Stimulated activated CD8-positive, alpha-beta memory T cell treated with anti-CD3 and anti-CD28 coated beads, Interleukin-15, amount 100 ng/mL, for 1 hour (primary cell): ENCODE measurements around the gene CCR7.

Source experiments
- DNase-seq: peaks from one replicate; pipeline ENCODE4 v3.0.0-alpha.2; 2020; ENCODE audit warnings: low read depth

CCR7 gene, protein sequence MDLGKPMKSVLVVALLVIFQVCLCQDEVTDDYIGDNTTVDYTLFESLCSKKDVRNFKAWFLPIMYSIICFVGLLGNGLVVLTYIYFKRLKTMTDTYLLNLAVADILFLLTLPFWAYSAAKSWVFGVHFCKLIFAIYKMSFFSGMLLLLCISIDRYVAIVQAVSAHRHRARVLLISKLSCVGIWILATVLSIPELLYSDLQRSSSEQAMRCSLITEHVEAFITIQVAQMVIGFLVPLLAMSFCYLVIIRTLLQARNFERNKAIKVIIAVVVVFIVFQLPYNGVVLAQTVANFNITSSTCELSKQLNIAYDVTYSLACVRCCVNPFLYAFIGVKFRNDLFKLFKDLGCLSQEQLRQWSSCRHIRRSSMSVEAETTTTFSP

DNA sequence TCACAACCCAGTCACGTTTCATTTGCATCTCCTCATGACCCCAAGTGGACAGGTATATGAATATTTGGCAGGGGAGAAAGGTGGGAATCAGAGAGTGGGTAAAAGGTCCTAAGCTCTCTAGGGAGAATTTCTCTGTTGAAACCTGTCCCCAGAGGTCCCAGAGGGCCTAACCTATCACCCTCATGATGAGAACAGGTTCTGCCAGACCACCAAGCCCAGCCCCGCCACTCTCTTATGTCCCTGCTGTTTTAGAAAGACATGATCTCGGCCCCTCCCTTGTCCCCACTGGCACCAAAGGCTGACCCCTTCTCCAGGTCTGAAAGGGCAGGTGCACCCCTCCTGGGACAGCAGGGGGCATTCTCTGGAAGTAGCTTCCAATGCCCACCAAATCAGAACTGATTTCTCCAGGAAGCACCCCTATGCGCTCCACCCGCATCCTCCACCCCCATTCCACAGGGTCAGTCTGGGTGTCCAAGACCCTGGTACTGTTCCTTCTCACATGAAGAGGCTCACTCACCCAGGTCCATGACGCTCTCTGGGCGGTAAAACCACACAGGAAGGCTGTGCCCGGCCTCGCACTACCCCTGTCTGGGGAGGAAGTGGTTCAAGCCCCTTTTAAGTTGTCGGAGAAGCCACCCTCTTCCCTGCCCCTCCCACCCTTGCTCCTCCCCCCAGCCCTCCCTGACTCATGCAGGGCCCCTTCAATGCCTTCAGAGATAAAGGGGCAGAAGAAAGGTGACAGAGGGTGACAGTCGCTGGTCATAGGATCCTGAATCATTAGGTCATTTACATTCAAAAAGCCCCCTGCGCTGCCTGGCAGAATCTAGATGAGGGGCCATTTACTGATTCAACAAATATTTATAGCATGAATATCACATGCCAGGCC is at the start of gene CCR7:
TSS of gene CCR7 (minus strand) at position 590 of the 886 bp plus-strand sequence. CDS start at position 527, 63 bp downstream.
- DNase-seq, result peak; percentile 71

DNA sequence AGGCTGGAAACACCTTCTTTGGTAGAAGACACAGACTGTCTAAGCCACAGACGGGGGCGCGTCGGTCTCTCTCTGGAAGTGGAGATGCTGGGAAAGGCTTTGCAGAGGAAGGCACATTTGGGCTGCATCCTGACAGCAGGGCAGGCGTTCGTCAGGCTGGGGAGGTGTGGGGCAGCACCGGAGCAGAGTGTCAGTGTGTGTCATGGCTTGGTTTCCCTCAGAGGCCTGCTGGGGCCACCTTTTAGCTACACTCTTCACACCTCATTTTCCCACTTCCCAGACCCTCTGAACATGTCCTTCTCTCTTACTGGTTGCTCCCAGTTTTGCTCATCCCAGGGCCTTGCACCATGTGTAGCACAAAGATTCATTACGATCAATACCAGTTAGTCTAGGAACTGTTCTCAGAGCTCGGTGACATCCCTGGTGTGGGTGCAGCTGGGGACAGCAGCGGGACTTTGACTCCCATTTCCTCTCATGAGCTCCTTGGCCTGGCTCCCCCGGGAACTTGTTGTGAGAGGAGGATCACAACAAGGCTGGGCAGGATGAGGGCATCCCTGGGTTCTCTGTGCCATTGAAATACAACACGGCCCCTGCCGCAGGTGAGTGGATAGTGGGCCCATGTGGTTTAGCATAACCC is 49.3 kb upstream of the CCR7 start:
- no peak for DNase-seq

DNA sequence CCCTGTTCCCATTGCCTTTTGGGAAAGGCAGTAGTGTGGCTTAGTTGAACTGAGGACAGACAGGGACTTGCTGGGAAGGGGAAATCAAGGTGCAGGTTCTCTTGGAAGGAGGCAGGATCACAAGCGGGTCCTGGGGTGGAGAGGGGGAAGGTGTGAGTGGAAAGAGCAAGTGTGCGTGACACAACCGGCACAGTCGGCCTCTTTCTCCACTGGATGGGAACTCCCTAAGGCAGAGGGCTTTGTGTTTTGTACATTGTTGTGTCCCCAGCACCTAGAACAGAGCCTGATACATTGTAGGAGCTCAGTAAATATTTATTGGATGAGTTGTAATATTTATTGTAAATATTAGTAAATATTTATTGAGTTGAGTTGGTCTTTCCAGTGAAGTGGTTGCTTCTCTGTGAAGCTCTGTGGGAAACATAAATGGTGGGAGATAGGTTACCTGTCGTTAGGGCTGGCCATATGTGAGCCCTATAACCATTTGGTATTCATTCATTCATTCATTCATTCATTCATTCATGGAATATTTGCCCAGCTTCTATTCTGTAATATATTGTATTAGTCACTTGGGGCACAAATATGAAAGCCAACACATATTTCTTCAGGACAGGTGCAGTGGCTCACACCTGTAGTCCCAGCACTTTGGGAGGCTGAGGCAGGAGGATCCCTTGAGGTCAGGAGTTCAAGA is 48.3 kb upstream of the CCR7 start:
- DNase-seq, result no peak

DNA sequence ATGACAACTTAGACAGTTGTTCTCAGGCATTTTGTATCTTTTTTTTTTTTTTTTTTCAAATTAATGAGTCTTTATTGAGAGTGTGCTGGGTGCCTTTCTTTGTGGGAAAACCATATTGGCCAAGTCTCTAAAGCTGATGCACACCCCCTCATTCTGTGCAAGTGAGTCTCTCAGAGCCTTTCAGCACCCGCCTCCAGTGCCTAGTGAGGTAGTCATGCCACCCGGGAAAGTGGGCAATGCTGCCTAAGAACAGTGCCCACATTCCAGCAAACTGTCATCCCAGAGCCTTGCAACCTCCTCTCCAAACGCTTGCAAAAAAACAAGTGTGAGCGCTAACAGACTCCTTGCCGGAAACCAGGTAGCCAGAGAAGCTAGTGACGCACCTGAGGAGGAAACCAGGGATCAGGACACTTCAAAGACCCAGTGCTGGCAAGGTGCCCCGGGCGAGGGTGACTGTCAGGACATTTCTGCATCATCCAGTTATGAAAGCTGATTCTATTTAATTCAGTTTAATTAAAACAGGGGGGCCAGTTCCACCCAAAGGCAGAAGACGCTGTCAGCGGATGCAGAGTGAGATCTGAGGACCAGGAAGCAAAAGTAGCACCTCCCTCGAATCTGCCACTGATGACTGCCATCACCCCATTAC is 47.5 kb upstream of the CCR7 start:
- DNase-seq, result peak; percentile 38

GRCh38 chr17:40611840-40612474 is 46.7 kb upstream of the CCR7 start:
- DNase-seq, result no peak

GRCh38 chr17:40610359-40610758 is 45.1 kb upstream of the CCR7 start:
- no peak for DNase-seq

DNA sequence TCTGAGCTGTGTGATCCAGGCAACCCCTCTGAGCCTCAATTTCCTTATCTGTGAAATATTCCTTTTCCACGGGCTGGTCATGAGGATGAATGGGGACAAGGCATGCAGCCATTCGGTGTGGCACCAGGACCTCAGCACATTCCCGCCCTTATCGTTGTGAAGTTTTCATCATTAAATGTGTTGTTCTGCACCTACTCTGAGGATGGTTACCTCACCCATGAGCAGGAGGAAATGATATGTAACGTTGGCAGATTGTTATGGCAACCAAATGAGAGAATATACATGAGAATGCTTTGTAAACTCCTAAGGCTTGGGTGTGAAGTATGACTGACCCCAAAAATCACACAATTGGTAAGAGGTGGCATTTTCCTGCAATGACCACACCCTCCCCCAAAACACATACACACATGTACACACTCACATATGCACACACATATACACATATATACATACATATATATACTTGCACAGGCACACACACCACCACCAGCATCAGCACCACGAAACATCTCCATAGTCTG is 42.8 kb upstream of the CCR7 start:
- DNase-seq, result no peak

DNA sequence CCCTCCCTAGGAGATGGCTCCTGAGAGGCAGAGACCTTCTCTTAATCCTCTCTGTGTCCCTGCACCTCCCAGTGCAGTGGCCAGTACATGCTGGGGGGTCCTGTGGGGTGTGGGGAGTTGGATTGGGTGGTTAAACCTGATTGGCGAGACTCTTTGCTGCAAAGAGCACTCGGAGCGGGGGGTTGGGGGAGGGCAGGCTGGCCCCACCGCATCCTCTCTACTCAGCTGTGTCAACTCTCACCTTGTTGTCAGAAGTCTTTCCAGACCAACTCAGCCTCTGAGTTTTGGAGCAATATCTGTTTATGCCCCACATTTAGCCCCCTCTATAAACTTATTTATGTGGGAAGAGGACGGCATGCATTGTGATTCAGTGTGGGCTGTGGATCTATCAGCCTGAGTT is 42.4 kb upstream of the CCR7 start:
- no peak for DNase-seq

DNA sequence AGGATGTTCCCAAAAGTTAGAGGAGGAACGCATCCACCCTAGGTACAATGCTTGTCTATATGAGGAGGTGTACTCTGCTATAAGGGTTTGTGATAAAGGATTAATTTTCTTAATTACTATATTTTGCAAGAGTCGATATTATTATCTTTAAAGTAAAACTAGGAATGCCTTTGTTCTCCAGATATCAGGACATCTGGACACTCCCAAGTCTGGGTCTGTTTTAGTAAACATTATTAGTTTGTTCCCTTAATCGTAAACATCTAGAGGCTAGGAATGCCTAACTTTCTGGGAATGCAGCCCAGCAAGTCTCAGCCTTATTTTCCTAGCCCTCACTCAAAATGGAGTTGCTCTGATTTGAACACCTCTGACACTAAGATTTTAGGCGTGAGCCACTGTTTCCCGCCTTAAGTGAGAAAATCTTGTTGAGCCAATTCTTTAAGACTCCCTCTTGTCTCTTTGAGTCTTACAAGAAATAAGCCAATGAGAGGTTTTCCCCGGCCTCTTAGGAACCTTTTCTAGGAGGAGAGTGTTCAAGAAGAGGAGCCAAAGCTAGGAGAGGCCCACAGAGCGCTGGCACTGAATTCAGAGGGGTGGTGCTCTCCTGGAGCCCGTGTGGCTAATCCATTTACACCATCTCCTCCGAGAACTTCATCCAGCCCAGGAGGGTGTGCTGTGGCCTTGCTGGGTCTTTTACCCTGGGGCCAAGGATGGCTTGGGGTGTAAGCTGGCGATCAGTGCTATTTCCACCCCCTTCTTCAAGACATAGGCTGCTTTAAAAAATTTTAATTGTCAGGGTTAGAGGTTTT is 41.5 kb upstream of the CCR7 start:
- DNase-seq, result no peak

- DNase-seq, result no peak
Observed at GRCh38 chr17:40605306-40605705, 40.0 kb upstream of the CCR7 start.

GRCh38 chr17:40604327-40605080 is 39.2 kb upstream of the CCR7 start:
- DNase-seq, result no peak

DNA sequence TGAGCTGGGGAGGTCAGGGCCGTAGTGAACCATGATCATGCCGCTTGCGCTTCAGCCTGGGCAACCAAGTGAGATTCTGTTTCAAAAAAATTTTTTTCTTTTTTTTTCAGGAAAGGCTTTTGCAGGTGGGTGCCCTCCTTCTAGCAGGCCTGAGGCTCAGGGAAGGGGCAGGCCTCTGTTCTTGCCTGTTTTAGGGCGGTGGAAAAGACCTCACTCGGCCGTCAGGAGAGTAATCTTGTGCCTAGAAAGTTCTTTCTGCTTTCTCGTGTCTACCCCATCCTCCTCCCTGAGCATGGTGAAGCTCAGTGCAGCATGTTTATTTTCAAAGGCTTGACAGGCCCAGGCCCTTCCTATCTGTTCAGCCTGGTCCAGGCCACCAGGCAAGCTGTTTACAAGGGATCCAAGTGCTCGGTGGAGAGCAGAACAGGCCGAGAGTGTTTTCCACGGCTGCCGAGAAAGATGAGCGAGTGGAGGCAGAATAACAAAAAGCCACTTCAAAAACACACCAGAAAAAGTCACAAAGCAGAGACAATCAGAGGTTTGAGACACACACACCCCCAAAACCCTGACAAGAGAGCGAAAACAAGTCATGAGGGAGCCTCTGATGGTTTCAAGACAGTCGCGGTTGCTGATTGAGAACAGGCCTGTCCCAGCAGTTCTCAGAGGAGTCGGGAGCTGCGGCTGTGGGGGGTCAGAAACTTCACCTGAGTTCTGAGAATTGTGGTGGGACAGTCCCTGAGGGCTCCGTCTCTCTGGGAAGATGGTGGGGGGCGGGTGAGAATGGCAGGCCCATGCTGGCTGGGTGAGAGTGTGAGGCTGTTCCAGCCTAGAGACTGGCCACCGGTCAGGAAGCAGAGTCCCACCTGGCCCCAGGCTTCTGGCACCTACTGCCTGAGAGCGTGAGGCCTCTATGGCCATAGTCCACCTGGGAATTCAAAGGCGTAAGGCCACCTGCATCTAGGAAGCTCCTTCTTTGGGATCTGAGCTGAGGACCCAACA is 37.5 kb upstream of the CCR7 start:
- no peak for DNase-seq

- DNase-seq, result no peak
Observed at GRCh38 chr17:40600486-40601046, 35.3 kb upstream of the CCR7 start.

DNA sequence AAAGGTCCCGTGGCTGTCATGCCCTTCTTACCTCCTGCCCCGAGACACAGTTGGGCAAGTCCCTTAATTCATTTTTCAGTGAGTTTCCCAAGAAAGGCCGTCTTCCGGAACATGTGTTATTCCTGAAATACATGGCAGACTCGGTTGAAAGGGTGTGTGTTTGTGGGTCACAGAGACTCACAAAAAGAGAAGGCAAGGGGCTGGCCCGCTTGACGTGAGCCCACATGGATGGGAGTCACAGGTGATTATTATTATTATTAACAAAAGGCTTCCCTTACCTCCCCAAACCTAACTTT is 34.1 kb upstream of the CCR7 start:
- DNase-seq, result no peak

GRCh38 chr17:40598619-40599467 is 33.6 kb upstream of the CCR7 start:
- DNase-seq, result no peak

- no peak for DNase-seq
Observed at GRCh38 chr17:40598301-40598618, 33.0 kb upstream of the CCR7 start.
